GM06990 (cell line): ENCODE measurements around the gene IL9.

Experiments used
- DNase-seq: peaks from one replicate; pipeline ENCODE4 v3.0.0-alpha.2; 2011; ENCODE audit not compliant: insufficient read length; ENCODE audit errors: extremely low read depth
- H3K27me3 ChIP-seq: replicated peaks from 2 replicates; pipeline ENCODE4 v1.6.0; 2011; ENCODE audit warnings: low read length; ENCODE audit not compliant: control insufficient read depth, insufficient read depth
- H3K36me3 ChIP-seq: 2 replicates; pipeline ENCODE4 v1.5.1; 2011; ENCODE audit warnings: low read length; ENCODE audit not compliant: control insufficient read depth, insufficient read depth
- H3K4me3 ChIP-seq: replicated peaks from 2 replicates; pipeline ENCODE4 v1.5.1; 2011; ENCODE audit warnings: low read depth, mild to moderate bottlenecking, control low read depth, low read length
- CTCF ChIP-seq: IDR thresholded peaks from 2 replicates; pipeline ENCODE4 v1.5.1; 2011; ENCODE audit warnings: low read length, control low read depth, mild to moderate bottlenecking, inconsistent platforms; ENCODE audit not compliant: insufficient read depth, poor library complexity, severe bottlenecking

The IL9 gene

DNA sequence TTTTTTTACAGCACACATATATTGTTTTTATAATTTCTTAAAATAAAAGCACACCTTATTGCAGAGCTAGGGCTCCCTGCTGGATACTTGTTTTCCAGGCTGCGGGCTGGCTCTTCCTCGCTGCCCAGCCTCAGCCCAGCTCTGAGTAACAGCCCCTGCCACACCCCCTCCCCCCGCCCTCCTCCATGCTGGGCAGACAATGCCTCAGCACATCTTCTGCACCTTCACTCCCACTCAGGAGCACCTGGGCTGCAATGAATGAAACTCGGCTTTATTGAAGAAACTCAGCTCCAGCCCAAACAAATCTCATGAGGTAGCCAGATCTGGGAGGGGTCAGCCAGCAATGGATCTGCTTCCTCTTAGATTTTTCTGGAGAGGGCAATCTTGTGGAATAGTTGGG is 9.5 kb downstream of the IL9 start:
- no peak for TF ChIP-seq CTCF

GRCh38 chr5:135885031-135885430 is 10.6 kb downstream of the IL9 start:
- H3K4me3 ChIP-seq = no peak overlapping the region
- no peaks in the 10 kb centered on the region for H3K36me3 ChIP-seq
- TF ChIP-seq CTCF = no peak
- DNase-seq = no peak
- H3K27me3 ChIP-seq = peaks cover 1% of the 10 kb centered on the region

More for the DNA sequence above, 9.5 kb downstream of the IL9 start:
- no peaks in the 10 kb centered on the region for H3K36me3 ChIP-seq
- DNase-seq = no peak
- H3K27me3 ChIP-seq = peaks cover 1% of the 10 kb centered on the region
- H3K4me3 ChIP-seq = no peak overlapping the region

- no peak for DNase-seq
- Histone ChIP-seq H3K4me3 (no peak overlapping the region), H3K36me3 (no peaks in the 10 kb centered on the region), H3K27me3 (peaks cover 1% of the 10 kb centered on the region)
- peak; percentile 63 for TF ChIP-seq CTCF
These were observed 12.2 kb downstream of the IL9 start for GRCh38 chr5:135883441-135883840.

GRCh38 chr5:135883026-135883425 is 12.6 kb downstream of the IL9 start:
- no peaks in the 10 kb centered on the region for H3K36me3 ChIP-seq
- no peak for TF ChIP-seq CTCF
- H3K4me3 ChIP-seq = no peak overlapping the region
- DNase-seq = no peak
- peaks cover 1% of the 10 kb centered on the region for H3K27me3 ChIP-seq

DNA sequence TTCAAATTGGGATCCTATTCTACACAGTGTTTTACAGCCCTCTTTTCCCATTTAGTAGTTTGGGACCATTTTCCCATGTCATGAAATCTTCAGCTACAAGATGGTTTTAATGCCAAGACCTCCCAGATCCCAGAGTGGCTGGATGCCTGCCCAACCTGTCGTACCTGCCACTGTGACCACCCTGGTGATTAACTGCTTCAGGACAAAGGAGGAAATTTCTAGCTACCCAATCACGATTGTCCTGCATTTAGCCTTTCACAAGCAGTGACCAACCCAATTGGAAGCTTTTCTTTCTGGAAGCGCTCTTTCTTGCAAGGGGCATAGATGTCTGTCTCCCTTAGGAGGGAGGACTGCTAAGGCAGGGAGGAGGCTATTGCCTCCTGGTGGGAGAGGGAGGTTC is 13.8 kb downstream of the IL9 start:
- Histone ChIP-seq H3K36me3 (no peaks in the 10 kb centered on the region), H3K4me3 (no peak overlapping the region), H3K27me3 (peaks cover 1% of the 10 kb centered on the region)
- no peak for TF ChIP-seq CTCF
- DNase-seq = no peak

- TF ChIP-seq CTCF = no peak
- peaks cover 1% of the 10 kb centered on the region for H3K27me3 ChIP-seq
- no peak overlapping the region for H3K4me3 ChIP-seq
- H3K36me3 ChIP-seq = no peaks in the 10 kb centered on the region
- no peak for DNase-seq
These were observed 14.4 kb downstream of the IL9 start for GRCh38 chr5:135881244-135881643.
